Measurements from ENCODE around the gene ORM1. TPM values are rescaled to one million over a fixed set of nuclear protein-coding genes. Genes with fewer than 3 reads are reported as not detected.

Gene ORM1
- total RNA-seq, 2 experiments from 2014 or later = not detected

- ATAC-seq (no peak), DNase-seq (no peak)
- ChIA-PET POLR2A (no interaction called here), CTCF (interaction anchor here (1.0 kb wide), 1 partner anchor 8 kb away, joined by 4 read pairs; no protein-coding TSS in a partner anchor)
- H3K27me3 Mint-ChIP-seq (ENCODE audit: low read depth) = no peaks in the 10 kb centered on the region
- peaks cover 2% of the 10 kb centered on the region for H3K4me1 Mint-ChIP-seq (ENCODE audit: low read depth)
- H3K4me3 Mint-ChIP-seq = no peak overlapping the region
- H3K27ac Mint-ChIP-seq = no peak overlapping the region
- no peaks in the 10 kb centered on the region for H3K9me3 Mint-ChIP-seq (ENCODE audit: insufficient read depth)
- no peaks in the 10 kb centered on the region for H3K36me3 Mint-ChIP-seq (ENCODE audit: low read depth)
These were observed 40.8 kb upstream of the ORM1 start for GRCh38 chr9:114282104-114282485.

DNA sequence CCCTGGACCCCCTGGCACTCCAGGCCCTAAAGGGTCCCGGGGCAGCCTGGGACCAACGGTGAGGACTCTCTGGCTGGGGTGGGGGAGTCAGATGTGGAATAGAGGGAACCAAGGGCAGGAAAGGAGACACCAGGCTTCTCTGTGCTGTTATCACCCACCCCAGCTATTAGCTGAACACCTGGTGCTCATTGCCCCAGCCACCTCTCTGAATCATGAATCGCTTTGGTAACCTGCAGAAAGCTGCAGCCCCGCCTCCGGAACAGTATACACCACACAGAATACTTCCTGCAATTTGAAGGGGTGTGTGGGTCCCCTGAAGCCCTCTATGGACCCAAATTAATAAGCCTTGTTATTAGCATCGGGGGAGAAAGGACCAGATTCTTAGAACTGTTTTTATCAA is 40.4 kb upstream of the ORM1 start:
- no peak overlapping the region for H3K27ac Mint-ChIP-seq
- no peaks in the 10 kb centered on the region for H3K36me3 Mint-ChIP-seq (ENCODE audit: low read depth)
- ATAC-seq = no peak
- POLR2A ChIA-PET = no interaction called here
- no peak overlapping the region for H3K4me3 Mint-ChIP-seq
- DNase-seq = no peak
- peaks cover 2% of the 10 kb centered on the region for H3K4me1 Mint-ChIP-seq (ENCODE audit: low read depth)
- no peaks in the 10 kb centered on the region for H3K9me3 Mint-ChIP-seq (ENCODE audit: insufficient read depth)
- H3K27me3 Mint-ChIP-seq (ENCODE audit: low read depth) = no peaks in the 10 kb centered on the region
- CTCF ChIA-PET = no interaction called here

GRCh38 chr9:114282926-114283325 is 40.0 kb upstream of the ORM1 start:
- DNase-seq = peak; percentile 51
- Mint-ChIP-seq H3K27me3 (ENCODE audit: low read depth) (no peaks in the 10 kb centered on the region), H3K4me3 (no peak overlapping the region), H3K36me3 (ENCODE audit: low read depth) (no peaks in the 10 kb centered on the region), H3K27ac (no peak overlapping the region), H3K4me1 (ENCODE audit: low read depth) (peaks cover 2% of the 10 kb centered on the region), H3K9me3 (ENCODE audit: insufficient read depth) (no peaks in the 10 kb centered on the region)
- ATAC-seq = peak; percentile 66
- POLR2A ChIA-PET = no interaction called here
- CTCF ChIA-PET = no interaction called here

DNA sequence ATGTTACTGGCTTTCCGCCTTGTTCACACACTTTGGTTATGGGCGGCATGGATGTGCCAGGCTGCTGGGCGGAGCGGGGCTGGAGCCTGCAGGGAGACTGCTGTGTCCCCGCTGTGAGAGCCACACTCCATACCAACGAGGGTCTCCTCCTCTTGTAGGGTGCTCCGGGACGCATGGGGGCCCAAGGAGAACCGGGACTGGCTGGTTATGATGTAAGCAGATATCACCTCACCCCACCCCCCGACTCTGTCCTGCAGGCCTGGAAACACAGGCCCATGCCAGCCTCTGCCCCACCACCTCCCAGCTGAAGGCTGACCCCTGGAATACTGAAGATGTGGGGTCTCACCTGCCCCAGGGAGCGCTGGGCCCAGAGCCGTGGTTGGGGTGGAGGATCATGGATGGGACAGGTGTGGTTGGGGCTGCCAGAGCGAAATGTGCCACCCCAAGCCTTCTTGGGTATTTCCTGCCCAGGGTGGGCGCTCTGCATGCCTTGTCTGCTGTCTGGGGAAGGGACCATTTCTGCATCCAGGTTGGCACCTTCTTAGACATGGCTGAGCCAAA is 39.3 kb upstream of the ORM1 start:
- ATAC-seq (no peak), DNase-seq (no peak)
- no peak overlapping the region for H3K27ac Mint-ChIP-seq

DNA sequence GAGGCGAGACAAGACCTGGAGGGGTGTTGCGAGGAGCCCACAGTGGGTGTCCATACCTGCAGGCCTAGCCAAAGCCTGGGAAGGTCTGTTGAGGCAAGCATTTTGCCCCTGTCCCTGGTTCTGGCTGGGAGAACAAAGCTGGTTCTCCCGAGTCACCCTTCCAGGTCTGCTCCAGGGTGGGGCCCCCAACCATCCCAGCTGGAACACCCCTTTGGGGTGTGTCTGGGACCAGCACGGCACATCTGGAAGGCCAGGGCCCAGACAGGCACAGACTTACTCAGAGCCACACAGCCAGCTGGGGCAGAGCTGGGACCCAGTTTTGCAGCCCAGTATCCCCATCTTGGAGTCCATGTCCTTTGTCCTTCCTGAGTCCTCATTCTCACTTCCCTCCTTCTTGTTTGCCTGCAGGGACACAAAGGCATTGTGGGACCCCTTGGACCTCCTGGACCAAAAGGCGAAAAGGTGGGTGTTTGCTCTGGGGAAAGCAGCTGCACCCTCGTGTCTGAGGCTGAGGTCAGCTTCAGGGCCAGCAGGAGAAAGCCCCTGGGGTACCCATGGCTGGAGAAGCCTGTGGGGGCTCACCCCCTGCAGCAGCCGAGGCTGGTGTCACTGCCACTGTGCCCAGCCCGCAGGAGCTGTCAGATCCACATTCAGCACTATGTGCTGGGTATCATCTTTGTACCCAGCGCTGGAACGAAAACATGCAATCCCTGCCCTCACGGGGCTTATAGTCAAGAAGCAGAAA is 38.4 kb upstream of the ORM1 start:
- Mint-ChIP-seq H3K9me3 (ENCODE audit: insufficient read depth) (no peaks in the 10 kb centered on the region), H3K27ac (no peak overlapping the region), H3K27me3 (ENCODE audit: low read depth) (no peaks in the 10 kb centered on the region), H3K4me3 (no peak overlapping the region), H3K36me3 (ENCODE audit: low read depth) (no peaks in the 10 kb centered on the region), H3K4me1 (ENCODE audit: low read depth) (peaks cover 2% of the 10 kb centered on the region)
- ChIA-PET POLR2A (no interaction called here), CTCF (no interaction called here)
- ATAC-seq (no peak), DNase-seq (no peak)

More for the DNA sequence above, 39.3 kb upstream of the ORM1 start:
- Mint-ChIP-seq H3K9me3 (ENCODE audit: insufficient read depth) (no peaks in the 10 kb centered on the region), H3K27me3 (ENCODE audit: low read depth) (no peaks in the 10 kb centered on the region), H3K36me3 (ENCODE audit: low read depth) (no peaks in the 10 kb centered on the region), H3K4me3 (no peak overlapping the region), H3K4me1 (ENCODE audit: low read depth) (peaks cover 2% of the 10 kb centered on the region)
- ChIA-PET POLR2A (interaction anchor here (0.7 kb wide), 1 partner anchor 112 kb away, joined by 3 read pairs; no protein-coding TSS in a partner anchor), CTCF (no interaction called here)

- Mint-ChIP-seq H3K9me3 (ENCODE audit: insufficient read depth) (no peaks in the 10 kb centered on the region), H3K36me3 (ENCODE audit: low read depth) (no peaks in the 10 kb centered on the region), H3K27me3 (ENCODE audit: low read depth) (no peaks in the 10 kb centered on the region), H3K4me3 (no peak overlapping the region), H3K27ac (no peak overlapping the region), H3K4me1 (ENCODE audit: low read depth) (peaks cover 2% of the 10 kb centered on the region)
- ChIA-PET POLR2A (interaction anchor here (0.6 kb wide), 1 partner anchor 312 kb away, joined by 4 read pairs; no protein-coding TSS in a partner anchor), CTCF (no interaction called here)
- no peak for ATAC-seq
- DNase-seq = no peak
These were observed 37.6 kb upstream of the ORM1 start for GRCh38 chr9:114285166-114285867.

GRCh38 chr9:114286146-114286679 is 36.7 kb upstream of the ORM1 start:
- Mint-ChIP-seq H3K36me3 (ENCODE audit: low read depth) (no peaks in the 10 kb centered on the region), H3K4me3 (no peak overlapping the region), H3K9me3 (ENCODE audit: insufficient read depth) (no peaks in the 10 kb centered on the region), H3K27me3 (ENCODE audit: low read depth) (no peaks in the 10 kb centered on the region), H3K4me1 (ENCODE audit: low read depth) (peaks cover 2% of the 10 kb centered on the region), H3K27ac (no peak overlapping the region)
- no peak for DNase-seq
- ChIA-PET CTCF (interaction anchor here (1.2 kb wide), 1 partner anchor 178 kb away, joined by 3 read pairs; no protein-coding TSS in a partner anchor), POLR2A (no interaction called here)
- no peak for ATAC-seq

GRCh38 chr9:114287001-114287762 is 35.7 kb upstream of the ORM1 start:
- H3K27me3 Mint-ChIP-seq (ENCODE audit: low read depth) = no peaks in the 10 kb centered on the region
- H3K27ac Mint-ChIP-seq = no peak overlapping the region
- ATAC-seq (no peak), DNase-seq (no peak)
- peaks cover 2% of the 10 kb centered on the region for H3K4me1 Mint-ChIP-seq (ENCODE audit: low read depth)
- H3K4me3 Mint-ChIP-seq = no peak overlapping the region
- POLR2A ChIA-PET = no interaction called here
- no peaks in the 10 kb centered on the region for H3K9me3 Mint-ChIP-seq (ENCODE audit: insufficient read depth)
- CTCF ChIA-PET = interaction anchor here (1.2 kb wide), 1 partner anchor 179 kb away, joined by 3 read pairs; no protein-coding TSS in a partner anchor
- H3K36me3 Mint-ChIP-seq (ENCODE audit: low read depth) = no peaks in the 10 kb centered on the region

- Mint-ChIP-seq H3K9me3 (ENCODE audit: insufficient read depth) (no peaks in the 10 kb centered on the region), H3K4me3 (no peak overlapping the region), H3K27ac (no peak overlapping the region), H3K27me3 (ENCODE audit: low read depth) (no peaks in the 10 kb centered on the region), H3K4me1 (ENCODE audit: low read depth) (peaks cover 2% of the 10 kb centered on the region), H3K36me3 (ENCODE audit: low read depth) (no peaks in the 10 kb centered on the region)
- DNase-seq (no peak), ATAC-seq (no peak)
- CTCF ChIA-PET = no interaction called here
- POLR2A ChIA-PET = no interaction called here
These were observed 35.1 kb upstream of the ORM1 start for GRCh38 chr9:114287763-114288192.

DNA sequence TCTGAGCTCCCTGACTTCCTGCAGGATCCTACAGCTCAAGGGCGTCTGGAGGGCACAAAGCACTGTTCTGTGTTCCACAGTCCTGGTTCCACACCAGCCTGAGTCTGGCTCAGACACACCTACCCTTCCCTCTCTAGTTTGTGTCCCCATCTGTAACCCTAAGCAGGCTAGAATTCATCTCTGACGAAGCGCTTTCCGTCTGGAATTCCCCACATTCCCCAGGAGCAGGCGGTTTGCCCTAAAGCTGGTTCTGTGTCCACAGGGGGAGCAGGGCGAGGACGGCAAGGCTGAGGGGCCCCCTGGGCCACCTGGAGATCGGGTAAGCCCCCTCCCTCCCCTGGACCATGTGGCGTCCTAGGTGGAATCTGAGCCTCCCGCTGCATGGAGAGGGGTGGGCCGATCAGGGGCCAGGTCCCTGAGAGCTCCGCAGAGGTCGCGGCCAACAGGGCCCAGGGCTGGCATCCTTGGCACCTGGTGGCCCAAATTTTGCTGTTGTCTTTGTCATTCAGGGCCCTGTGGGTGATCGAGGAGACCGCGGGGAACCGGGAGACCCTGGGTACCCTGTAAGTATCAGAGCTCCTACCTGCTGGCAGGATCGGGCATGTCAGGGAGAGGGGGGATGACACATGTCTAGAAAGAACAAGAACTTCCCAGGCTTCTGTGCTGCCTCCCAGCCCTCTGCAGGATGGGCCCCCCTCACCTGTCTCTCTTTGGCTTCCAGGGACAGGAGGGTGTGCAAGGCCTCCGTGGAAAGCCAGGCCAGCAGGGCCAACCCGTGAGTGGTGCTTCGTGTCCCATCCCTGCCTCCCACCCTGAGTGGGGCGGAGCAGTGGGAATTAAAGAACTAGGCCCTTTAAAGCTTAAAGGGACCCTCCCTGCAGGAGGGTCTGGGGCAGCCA is 34.5 kb upstream of the ORM1 start:
- no peaks in the 10 kb centered on the region for H3K9me3 Mint-ChIP-seq (ENCODE audit: insufficient read depth)
- POLR2A ChIA-PET = interaction anchor here (0.5 kb wide), 1 partner anchor 280 kb away, joined by 4 read pairs; no protein-coding TSS in a partner anchor
- H3K27ac Mint-ChIP-seq = no peak overlapping the region
- H3K27me3 Mint-ChIP-seq (ENCODE audit: low read depth) = peaks cover 2% of the 10 kb centered on the region
- DNase-seq (no peak), ATAC-seq (no peak)
- no peaks in the 10 kb centered on the region for H3K4me1 Mint-ChIP-seq (ENCODE audit: low read depth)
- CTCF ChIA-PET = no interaction called here
- no peaks in the 10 kb centered on the region for H3K36me3 Mint-ChIP-seq (ENCODE audit: low read depth)
- no peak overlapping the region for H3K4me3 Mint-ChIP-seq

DNA sequence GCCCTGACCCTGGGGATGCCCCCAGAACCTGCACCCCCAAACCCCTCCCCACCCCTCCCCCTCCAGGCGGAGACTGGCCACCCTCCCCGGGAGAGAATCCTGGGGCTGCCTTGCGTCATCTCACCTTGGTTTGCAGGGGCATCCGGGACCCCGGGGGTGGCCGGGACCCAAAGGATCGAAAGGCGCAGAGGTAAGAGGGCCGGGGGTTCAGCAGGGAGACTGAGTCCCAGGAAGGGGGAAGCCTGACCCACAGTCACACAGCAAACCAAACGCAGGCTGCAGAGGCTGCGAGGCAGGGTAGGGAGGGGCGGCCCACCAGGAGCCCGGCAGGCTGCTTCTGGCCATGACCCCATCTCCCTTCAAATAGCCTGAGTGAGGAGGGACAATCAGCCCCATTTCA is 33.8 kb upstream of the ORM1 start:
- Mint-ChIP-seq H3K9me3 (ENCODE audit: insufficient read depth) (no peaks in the 10 kb centered on the region), H3K27ac (no peak overlapping the region), H3K36me3 (ENCODE audit: low read depth) (no peaks in the 10 kb centered on the region), H3K4me3 (no peak overlapping the region), H3K27me3 (ENCODE audit: low read depth) (peaks cover 2% of the 10 kb centered on the region), H3K4me1 (ENCODE audit: low read depth) (no peaks in the 10 kb centered on the region)
- DNase-seq (no peak), ATAC-seq (no peak)
- CTCF ChIA-PET = interaction anchor here (4.5 kb wide), 1 partner anchor 134 kb away, joined by 42 read pairs; the partner anchor contains the start of gene COL27A1
- POLR2A ChIA-PET = no interaction called here

Data from activated CD8-positive, alpha-beta T cell treated with anti-CD3 and anti-CD28 coated beads, Interleukin-2, amount 10 ng/mL, durations not matched to agents 7 days and 5 days (primary cell).